ENCODE data around the gene AAK1. TPM values are rescaled to one million over a fixed set of nuclear protein-coding genes. Genes with fewer than 3 reads are reported as not detected.
A peak's percentile ranks its signal among the peaks of the same experiment; 100 is the strongest.

The AAK1 gene
- total and polyA plus RNA-seq, 10 of the 15 experiments (the other 5 are each of a cell fraction or from before 2014, with no cell fraction given), result 2.9 to 41.4 (median 17.5) TPM

DNA sequence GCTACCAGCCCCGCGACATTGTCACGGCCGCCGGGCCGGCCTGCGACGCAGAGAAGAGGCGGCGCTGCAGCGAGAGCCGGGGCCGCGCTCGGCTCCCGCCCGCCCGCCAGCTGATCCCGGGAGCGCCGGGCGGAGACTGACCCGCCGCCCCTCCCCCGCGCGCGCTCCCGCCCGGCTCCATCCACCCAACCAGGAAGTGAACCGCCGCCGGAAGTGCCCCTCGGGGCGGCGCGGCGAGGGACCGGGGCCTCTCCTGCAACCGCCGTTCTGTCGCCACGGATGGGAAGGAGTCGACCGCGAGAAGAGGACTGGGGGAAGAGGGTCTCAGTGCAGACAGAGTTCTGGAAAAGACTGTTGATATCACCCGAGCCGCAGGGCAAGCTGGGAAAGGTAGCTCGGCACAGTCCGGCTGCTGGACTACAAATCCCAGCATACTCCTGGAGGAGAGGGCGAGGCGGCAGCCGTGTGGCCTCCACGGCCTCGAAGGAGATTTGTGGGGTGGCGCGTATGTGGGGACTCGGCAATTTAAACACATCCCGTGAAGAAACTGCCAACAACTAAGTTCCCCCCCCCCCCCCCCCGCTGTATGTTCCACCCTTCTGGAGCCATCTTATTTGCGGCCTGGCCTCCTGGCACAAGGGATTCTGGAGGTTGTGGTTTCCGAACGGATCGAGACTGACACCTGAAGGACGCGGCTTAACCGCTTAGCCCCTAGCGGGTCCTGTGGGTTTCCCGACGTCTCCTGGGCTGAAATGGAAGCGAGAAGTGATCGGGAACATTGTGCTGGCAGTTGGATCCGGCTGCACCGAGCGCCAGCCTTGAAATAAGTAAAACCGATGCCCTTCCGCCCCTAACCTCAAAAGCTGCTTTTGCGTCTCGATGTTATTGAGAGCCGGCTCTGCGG, at the start of gene AAK1 (continued):
- TF ChIP-seq, protein P1, sequence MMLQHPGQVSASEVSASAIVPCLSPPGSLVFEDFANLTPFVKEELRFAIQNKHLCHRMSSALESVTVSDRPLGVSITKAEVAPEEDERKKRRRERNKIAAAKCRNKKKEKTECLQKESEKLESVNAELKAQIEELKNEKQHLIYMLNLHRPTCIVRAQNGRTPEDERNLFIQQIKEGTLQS (IDR thresholded peaks at IDR 0.05; ENCODE audit: borderline replicate concordance, extremely low read depth, low read depth, low read length), result no peak
- TF ChIP-seq, protein P2, sequence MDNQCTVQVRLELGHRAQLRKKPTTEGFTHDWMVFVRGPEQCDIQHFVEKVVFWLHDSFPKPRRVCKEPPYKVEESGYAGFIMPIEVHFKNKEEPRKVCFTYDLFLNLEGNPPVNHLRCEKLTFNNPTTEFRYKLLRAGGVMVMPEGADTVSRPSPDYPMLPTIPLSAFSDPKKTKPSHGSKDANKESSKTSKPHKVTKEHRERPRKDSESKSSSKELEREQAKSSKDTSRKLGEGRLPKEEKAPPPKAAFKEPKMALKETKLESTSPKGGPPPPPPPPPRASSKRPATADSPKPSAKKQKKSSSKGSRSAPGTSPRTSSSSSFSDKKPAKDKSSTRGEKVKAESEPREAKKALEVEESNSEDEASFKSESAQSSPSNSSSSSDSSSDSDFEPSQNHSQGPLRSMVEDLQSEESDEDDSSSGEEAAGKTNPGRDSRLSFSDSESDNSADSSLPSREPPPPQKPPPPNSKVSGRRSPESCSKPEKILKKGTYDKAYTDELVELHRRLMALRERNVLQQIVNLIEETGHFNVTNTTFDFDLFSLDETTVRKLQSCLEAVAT (IDR thresholded peaks at IDR 0.05), result peak; percentile 81; the same call in 1 of the 2 replicates
- no peak for TF ChIP-seq ZNF207 (IDR thresholded peaks at IDR 0.05; ENCODE audit: borderline replicate concordance)
- TF ChIP-seq E2F8 (IDR thresholded peaks at IDR 0.05; ENCODE audit: low read depth, partially characterized antibody), result peak; percentile 45
- TF ChIP-seq EP300 (IDR thresholded peaks at IDR 0.05; ENCODE audit: borderline replicate concordance in 1 of 2, control insufficient read depth in 1 of 2, low read depth in 2 of 2, low read length in 2 of 2), result no peak
- TF ChIP-seq EGR1 (IDR thresholded peaks at IDR 0.05; ENCODE audit: borderline replicate concordance in 1 of 2, low read depth in 2 of 2, low read length in 2 of 2), result peak in 1 of 2 experiments; percentile 52; a peak in 1 of 3 replicates
- peak; percentile 37; the same call in 1 of the 2 replicates for TF ChIP-seq MXI1 (IDR thresholded peaks at IDR 0.05; ENCODE audit: low read depth, low read length)
- TF ChIP-seq, protein P3, sequence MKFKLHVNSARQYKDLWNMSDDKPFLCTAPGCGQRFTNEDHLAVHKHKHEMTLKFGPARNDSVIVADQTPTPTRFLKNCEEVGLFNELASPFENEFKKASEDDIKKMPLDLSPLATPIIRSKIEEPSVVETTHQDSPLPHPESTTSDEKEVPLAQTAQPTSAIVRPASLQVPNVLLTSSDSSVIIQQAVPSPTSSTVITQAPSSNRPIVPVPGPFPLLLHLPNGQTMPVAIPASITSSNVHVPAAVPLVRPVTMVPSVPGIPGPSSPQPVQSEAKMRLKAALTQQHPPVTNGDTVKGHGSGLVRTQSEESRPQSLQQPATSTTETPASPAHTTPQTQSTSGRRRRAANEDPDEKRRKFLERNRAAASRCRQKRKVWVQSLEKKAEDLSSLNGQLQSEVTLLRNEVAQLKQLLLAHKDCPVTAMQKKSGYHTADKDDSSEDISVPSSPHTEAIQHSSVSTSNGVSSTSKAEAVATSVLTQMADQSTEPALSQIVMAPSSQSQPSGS (IDR thresholded peaks at IDR 0.05; ENCODE audit: low read length), result no peak
- TF ChIP-seq, protein P4, sequence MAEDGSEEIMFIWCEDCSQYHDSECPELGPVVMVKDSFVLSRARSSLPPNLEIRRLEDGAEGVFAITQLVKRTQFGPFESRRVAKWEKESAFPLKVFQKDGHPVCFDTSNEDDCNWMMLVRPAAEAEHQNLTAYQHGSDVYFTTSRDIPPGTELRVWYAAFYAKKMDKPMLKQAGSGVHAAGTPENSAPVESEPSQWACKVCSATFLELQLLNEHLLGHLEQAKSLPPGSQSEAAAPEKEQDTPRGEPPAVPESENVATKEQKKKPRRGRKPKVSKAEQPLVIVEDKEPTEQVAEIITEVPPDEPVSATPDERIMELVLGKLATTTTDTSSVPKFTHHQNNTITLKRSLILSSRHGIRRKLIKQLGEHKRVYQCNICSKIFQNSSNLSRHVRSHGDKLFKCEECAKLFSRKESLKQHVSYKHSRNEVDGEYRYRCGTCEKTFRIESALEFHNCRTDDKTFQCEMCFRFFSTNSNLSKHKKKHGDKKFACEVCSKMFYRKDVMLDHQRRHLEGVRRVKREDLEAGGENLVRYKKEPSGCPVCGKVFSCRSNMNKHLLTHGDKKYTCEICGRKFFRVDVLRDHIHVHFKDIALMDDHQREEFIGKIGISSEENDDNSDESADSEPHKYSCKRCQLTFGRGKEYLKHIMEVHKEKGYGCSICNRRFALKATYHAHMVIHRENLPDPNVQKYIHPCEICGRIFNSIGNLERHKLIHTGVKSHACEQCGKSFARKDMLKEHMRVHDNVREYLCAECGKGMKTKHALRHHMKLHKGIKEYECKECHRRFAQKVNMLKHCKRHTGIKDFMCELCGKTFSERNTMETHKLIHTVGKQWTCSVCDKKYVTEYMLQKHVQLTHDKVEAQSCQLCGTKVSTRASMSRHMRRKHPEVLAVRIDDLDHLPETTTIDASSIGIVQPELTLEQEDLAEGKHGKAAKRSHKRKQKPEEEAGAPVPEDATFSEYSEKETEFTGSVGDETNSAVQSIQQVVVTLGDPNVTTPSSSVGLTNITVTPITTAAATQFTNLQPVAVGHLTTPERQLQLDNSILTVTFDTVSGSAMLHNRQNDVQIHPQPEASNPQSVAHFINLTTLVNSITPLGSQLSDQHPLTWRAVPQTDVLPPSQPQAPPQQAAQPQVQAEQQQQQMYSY (CRISPR knock-in tag; IDR thresholded peaks at IDR 0.05), result no peak
- TF ChIP-seq POLR2AphosphoS5 (IDR thresholded peaks at IDR 0.05; ENCODE audit: low read length), result peak; percentile 85
- no peak; a peak in 1 of 4 replicates for TF ChIP-seq ETV6 (conservative IDR thresholded peaks at IDR 0.05 in 1 of 2, IDR thresholded peaks at IDR 0.05 in 1 of 2; ENCODE audit: borderline replicate concordance in 1 of 2, low read depth in 1 of 2)
- TF ChIP-seq SMAD1 (IDR thresholded peaks at IDR 0.05; ENCODE audit: low read depth, partially characterized antibody), result no peak
- no peak for TF ChIP-seq MYC (IDR thresholded peaks at IDR 0.05; ENCODE audit: insufficient read depth, insufficient read length, insufficient replicate concordance, low read length, severe bottlenecking)
- TF ChIP-seq, protein P5, sequence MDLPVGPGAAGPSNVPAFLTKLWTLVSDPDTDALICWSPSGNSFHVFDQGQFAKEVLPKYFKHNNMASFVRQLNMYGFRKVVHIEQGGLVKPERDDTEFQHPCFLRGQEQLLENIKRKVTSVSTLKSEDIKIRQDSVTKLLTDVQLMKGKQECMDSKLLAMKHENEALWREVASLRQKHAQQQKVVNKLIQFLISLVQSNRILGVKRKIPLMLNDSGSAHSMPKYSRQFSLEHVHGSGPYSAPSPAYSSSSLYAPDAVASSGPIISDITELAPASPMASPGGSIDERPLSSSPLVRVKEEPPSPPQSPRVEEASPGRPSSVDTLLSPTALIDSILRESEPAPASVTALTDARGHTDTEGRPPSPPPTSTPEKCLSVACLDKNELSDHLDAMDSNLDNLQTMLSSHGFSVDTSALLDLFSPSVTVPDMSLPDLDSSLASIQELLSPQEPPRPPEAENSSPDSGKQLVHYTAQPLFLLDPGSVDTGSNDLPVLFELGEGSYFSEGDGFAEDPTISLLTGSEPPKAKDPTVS (IDR thresholded peaks at IDR 0.05; ENCODE audit: low read depth, low read length), result no peak

All from GM12878 (cell line).